Fibroblast of skin of left quadriceps (primary cell): ENCODE results near the gene CLCN4.
A peak's percentile ranks its signal among the peaks of the same experiment; 100 is the strongest.

ENCODE experiments used
- DNase-seq, 2 experiments: peaks; one replicate each; pipeline ENCODE4 v3.0.0-alpha.2; 2013; ENCODE audit warnings: low read depth in 2 of 2

Gene CLCN4

GRCh38 chrX:10130354-10130753 is 26.4 kb upstream of the CLCN4 start:
- DNase-seq = no peak

DNA sequence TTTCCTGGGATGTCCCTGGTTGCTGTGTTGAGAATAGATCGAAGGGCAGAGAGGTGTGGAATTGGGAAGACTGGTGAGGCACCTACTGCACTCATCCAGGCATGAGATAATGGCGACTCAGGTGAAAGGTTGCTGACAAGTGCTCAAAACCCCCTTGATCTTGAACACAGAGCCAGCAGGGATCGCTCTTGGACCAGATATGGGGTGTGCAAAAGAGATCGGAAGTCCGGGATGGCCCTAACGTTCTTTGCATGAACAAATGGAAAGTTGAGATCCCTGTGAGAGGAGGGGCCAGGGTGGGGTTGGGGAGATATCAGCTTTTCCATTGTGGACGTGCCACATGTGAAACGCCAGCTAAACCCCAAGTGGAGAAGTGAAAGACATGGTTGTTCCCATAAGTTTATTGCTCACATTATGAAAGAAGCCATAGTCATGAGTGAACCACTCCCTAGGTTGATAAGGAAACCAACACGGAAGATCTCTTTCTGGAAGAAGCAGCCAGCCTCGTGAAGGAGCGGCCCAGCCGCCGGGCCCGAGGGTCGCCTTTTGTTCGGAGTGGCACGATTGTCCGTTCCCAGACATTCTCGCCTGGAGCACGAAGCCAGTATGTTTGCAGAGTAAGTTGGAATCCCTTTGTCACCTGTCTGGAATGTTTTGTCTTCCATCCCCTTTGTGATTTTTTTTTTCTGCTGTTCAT is 22.6 kb upstream of the CLCN4 start:
- DNase-seq = no peak

DNA sequence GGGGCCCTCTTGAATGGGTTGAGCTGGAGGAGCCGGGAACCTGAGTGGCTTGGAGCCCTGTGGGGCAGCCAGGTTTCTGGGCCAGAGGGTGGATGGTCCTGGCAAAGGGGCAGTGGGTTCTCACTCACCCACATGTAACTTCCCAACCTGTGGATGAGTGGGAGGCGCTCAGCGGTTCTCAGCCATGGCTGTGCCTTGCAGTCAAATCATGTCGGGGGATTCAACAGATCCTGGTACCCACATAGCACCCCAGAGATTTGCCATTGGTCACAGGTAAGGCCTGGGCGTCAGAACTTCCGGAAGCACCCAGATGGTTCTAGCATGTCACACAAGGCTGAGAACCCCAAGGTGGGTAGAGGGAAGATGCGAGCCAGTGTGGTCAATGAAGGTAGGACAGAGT is 21.9 kb upstream of the CLCN4 start:
- DNase-seq = no peak

DNA sequence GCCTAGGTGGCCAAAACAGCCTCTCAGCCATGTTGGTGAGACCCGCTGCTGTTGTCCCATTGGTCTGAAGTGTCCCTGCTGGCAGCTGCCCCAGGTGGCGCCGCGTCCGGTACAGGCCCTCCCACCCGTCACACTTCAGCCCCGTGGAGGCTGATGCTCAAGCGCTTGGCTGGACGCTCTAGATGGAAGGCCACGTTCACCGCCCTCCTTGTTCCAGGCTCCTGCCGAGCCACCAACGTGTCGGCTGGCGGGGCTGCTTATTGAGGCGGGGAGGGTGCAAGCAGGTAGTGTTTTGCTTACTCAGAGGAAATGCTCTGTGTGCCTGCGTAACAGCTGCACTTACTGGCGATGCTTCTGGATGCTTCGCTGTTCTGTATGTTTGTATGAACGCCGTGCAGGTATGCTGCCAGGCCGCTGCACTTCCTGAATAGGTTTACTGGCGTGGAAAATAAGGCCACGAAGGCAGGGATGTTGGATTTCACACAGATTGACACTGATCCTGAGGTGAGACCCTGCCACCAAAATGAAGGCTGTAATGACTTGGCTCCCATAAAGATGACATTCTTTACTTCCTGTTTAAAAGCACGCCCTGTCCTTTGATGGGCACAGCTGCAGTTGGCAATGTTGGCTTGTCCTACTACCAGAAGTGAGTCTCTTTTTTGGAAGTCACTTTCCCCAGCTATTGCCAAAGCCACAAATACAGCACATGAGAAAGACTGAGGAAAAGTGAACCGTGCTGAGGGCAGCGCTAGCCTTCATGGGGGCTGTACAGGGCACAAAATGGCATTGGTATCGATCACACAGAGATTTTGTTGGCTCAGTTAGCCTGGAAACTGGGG is 21.0 kb upstream of the CLCN4 start:
- no peak for DNase-seq

DNA sequence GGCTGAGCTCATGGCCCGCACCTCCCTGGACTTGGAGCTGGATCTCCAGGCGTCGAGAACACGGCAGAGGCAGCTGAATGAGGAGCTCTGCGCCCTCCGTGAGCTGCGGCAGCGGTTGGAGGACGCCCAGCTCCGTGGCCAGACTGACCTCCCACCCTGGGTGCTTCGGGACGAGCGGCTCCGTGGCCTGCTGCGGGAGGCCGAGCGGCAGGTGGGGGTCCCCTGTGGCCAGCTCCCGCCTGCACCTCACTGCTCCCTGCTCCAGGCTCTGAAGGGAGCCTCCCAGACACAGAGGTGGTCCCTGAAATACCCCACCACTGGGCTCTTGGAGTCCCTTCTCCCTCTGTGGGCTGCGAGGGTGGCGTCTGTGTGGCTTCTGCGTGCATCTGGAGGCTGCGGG is 18.0 kb upstream of the CLCN4 start:
- no peak for DNase-seq

DNA sequence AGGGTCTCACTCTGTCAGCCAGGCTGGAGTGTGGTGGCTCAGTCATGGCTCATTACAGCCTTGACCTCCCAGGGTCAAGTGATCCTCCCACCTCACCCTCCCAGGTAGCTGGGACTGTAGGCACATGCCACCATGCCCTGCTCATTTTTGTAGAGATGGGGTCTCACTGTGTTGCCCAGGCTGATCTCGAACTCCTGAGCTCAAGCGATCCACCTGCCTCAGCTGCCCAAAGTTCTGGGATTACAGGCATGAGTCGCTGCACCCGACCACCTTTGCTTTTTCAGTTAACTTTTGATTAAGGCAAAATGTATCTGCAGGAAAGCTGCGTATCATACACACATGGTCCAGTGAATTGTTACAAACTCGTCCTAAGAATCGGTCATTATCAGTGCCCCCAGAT is 16.5 kb upstream of the CLCN4 start:
- no peak for DNase-seq

GRCh38 chrX:10142041-10142599 is 14.7 kb upstream of the CLCN4 start:
- no peak for DNase-seq

DNA sequence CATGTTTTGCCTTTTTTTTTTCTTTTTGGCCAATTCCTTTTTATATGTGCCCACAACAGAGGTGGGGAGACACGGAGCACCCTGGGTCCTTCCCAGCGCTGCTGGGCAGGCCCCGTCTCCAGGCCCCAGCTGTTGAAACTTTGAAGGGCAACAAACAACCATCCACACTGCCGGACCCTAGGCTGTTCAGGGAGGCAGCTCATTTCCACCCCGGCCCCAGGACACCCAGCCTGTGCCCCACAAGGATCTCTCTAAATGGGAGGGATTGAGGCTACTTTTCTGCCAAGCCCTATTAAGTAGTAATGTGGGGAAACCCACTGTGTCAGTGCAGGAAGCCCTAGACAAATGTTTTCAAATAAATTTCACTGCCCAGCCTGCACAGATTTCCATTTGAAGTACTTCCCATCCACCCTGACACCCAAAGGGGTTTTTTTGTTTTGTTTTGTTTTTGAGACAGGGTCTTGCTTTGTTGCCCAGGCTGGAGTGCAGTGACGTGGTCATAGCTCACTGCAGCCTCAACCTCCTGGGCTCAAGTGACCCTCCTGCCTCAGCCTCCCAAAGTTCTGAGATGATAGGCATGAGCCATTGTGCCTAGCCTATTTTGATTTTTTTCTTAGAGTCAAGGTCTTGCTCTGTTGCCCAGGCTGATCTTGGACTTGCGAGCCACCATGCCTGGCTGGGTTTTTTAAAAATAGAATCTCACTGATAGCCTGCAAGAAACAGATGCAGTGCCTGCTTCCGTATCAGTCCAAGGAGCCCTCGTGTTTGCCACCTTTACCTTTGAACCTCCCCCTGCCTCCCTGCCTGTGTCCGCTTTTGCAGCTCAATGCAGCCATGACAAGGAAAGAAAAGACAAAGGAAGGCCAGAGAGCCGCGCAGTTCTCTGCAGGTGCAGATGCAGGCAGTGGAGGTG is 13.4 kb upstream of the CLCN4 start:
- DNase-seq = no peak

DNA sequence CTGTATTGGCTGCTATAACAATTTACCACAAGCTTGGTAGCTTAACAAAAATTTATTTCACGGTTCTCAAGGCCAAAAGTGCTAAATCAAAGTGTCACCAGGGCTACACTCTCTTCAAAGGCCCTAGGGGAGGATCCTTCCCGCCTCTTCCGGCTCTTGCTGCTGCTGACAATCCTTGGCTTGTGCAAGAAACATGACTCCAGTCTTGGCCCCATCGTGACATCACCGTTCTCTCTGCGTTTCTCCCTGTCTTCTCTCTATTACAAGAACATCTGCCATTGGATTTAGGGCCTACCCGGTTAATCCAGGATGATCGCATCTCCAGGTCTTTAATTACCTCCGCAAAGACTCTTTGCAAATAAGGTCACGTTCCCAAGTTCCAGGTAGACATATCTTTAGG is 10.4 kb upstream of the CLCN4 start:
- DNase-seq = peak; percentile 10 to 14

GRCh38 chrX:10152086-10152485 is 4.7 kb upstream of the CLCN4 start:
- no peak for DNase-seq

DNA sequence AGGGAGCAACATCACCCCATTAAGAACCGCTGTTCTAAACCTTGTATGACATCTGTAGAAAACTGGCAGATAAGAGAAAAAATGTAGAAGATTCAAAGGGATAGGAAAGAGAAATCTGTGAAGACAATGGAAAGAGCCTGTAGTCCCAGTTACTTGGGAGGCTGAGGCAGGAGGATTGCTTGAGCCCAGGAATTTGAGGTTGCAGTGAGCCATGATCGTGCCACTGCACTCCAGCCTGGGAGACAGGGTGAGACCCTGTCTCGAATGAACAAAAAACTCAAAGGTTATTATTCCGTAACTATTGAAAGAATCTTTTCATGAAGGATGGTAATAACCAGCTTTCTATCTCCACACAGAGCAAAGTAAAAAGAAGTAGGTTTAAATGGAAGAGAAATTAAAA is 1.6 kb upstream of the CLCN4 start:
- DNase-seq = no peak

DNA sequence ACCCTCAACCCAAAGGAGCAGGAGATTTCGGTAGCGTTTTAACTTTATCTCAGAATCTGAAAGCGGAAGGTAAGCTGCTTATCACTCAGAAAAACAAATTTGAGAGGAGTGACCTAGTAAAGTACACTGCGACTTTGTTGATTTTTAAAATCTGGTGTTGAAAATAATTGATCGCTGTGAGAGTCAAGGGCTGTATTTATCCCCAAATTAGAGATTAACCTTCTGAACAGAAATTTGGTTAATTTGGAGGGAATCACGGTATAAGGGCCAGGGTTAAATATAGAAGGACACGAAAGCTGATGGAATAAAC is 212 bp downstream of the CLCN4 start:
- no peak for DNase-seq

DNA sequence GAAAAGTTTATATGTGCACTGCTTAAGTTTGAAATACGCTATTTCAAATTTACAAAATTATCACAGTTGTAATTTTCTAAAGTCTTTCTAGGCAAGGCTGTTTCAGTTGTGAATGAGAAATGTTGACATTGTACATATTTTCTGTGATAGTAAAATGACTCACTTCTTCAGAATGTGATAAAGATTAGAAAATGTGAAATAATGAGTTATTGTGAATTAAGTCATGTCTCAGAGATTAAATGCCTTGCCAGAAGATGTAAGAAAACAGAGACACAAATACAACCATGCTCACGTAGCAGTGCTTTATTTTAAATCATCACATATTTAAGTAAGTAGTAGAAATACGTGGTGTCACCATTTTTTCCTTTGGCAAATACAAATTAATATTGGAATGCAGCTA is 768 bp downstream of the CLCN4 start:
- no peak for DNase-seq

- no peak for DNase-seq
Measured at GRCh38 chrX:10158279-10159144, 1.7 kb downstream of the CLCN4 start.

DNA sequence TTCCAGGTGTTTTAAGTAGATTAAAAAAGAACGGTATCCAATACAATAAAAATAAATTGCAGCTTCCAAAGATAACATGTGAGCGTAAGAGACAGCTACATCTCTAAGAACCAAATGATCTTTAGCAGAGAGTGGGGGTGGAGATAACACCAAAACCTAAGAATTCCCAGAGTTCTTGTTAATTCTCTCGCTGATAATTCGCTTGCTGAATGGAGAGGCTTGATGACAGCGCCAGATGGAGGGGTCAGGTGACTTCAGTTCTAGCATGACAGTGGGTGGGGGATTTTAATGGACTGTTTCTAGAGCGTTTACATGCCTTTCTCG is 2.3 kb downstream of the CLCN4 start:
- no peak for DNase-seq

DNA sequence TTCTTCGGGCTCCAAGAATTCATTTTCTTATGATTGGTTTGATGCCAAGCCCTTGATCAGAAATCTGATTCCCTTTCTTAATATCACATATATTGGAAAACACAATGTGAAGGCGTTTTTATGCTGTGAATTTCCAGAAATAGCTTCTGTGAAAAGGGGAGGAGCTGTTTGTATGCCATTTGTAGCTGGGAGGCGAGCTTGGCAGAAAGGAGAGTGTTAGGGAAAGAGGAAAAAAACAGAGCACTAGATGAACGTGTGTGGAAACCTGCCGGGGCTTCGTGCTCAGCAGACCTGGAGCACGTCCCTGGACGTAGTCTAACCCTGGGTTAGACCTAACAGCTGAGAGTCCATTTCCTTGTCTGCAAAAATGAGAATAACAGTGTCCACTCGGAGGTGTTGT is 3.4 kb downstream of the CLCN4 start:
- no peak for DNase-seq

DNA sequence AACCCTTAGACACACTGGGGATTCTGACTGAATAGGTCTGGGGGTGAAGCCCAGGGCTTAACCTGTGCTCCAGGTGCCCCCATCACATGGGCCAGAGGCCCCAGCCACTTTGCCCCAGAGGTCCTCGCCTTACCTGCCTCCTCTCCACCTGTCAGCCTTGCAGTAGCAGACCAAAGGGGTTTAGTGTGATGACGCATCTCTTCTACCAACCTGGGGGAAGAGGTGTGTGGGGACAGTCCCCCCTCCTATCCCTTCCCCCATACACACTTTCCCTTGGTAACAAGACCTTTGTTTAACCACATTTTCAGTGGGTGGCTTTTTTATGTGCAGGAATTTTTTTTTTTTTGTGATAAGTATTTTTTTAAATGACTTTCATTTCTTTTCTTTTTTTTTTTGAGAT is 6.3 kb downstream of the CLCN4 start:
- DNase-seq = no peak

DNA sequence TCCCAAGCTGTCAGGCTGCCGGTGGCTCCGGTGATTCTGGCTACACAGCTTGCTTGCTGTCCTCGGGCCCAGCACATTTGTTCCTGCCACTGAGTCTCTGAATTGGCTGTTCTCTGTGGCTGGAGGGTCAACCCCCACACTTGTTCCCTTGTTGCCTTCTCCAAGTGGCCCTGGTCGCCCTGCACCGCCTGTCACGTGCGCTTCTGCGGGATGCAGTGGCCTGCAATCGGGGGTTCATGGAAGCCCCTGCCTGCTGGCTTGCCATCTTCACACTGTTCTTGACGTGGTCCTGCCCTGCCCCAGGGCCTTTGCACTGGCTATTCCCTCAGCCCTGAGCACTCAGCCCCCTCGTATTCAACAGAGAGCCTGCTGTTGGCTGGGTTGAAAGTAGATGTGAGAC is 8.1 kb downstream of the CLCN4 start:
- no peak for DNase-seq

- DNase-seq = no peak
Measured at GRCh38 chrX:10165580-10166247, 8.9 kb downstream of the CLCN4 start.

- DNase-seq = no peak
Measured at GRCh38 chrX:10166248-10166716, 9.5 kb downstream of the CLCN4 start.

DNA sequence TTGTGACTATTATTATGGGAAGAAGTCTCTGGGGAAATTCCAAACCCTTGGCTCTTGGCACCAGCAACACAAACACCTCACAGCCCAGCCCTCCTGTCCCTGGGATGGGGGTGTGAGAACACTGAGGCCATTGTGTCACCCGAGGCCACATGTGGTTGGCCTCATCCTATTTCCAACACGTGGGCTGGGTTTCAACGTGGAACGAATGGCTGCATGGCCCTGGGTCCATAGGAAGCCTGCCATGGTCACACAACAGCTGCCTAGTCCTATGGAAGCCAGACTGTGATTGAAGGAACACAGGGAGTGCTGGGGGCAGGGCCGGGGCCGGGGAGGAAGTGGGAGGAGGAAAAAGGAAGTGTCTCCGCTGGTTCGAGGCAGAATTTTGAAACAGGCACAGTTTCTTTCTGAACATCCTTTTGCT is 10.0 kb downstream of the CLCN4 start:
- no peak for DNase-seq
